HG02623 (cell line): ENCODE results near the gene TOR1AIP2.

Experiments
- ATAC-seq: cut with Tn5 transposase; IDR thresholded peaks from one replicate; pipeline ENCODE4 v1.9.1; 2021; ENCODE audit warnings: moderate library complexity; ENCODE audit not compliant: unreplicated experiment

The TOR1AIP2 gene

DNA sequence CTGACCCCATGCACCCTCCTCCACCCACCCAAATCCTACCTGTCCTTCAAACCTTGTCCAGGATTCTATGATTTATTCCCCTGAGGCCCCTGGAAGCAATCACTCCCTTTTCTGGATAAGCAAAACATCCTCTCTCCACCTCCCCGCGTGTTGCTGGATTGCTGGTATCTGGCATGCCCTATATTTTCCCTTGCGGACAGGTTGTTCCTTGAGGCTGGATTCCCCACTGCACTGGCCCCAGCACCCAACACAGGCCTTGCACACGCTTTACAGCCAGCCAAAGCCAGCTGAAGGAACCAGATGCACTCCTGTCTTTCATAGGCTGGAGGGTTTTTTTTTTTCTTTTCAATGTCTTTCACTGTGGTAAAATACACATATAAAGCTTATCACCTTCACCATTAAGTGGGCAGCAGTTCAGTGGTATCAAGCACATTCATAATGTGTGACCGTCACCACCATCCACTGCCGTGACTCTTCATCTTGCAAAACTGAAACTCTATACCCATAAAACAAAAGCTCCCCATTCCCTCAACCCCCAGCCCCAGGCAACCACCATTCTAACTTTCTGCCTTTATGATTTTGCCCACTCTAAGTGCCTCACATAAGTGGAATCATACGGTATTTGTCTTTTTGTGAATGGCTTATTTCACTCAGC lies 50.9 kb downstream of the TOR1AIP2 start:
- no peak for ATAC-seq

DNA sequence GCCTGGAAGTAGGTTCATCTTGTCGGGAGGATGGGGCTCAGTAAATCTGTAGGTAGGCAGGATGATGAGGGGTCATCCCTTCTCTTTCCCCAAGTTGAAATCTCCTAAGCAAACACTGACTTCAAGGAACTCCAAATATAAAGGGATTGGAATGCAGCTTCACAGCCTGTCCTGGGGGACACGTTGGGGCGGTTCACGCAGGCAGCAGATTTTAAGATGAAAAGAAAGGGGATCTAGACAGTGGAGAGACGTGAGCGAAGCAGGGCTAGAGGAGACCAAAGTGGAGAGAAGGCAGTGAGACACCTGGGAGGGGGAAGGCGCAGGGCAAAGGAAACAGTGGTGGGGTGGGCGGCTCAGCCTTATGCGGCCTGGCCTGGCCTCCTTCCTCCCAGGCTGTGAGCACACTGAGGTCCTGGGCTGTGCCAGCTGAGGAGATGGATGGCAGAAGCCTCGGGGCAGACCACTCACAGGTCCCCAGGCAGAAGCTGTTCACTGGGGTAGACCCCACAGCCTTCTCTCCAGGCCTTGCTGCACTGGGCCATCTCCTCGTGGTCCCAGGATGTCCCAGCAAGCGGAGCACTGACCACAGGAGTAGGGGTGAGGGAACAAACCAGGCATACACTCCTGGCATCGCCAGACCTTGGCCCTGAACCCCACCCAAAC lies 51.7 kb downstream of the TOR1AIP2 start:
- ATAC-seq: no peak

DNA sequence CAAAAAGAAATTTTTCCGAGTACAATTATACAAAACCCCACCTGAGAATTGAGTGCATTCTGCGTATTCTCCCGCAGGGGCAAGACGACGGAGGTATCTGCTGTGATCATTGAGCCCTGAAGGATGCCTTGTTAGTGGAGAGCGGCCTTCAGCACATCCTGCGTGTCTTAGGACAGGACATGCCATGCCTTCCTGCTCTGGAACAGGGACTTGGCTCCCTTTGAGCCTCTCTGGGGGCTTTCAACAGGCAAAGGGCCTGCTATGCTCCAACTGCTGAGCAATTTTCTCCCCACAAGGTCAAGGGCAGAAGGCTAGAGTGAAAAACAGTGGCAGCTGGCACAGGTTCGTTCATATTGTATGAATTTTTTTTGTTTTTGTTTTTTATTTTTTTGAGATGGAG lies 52.4 kb downstream of the TOR1AIP2 start:
- ATAC-seq: no peak

DNA sequence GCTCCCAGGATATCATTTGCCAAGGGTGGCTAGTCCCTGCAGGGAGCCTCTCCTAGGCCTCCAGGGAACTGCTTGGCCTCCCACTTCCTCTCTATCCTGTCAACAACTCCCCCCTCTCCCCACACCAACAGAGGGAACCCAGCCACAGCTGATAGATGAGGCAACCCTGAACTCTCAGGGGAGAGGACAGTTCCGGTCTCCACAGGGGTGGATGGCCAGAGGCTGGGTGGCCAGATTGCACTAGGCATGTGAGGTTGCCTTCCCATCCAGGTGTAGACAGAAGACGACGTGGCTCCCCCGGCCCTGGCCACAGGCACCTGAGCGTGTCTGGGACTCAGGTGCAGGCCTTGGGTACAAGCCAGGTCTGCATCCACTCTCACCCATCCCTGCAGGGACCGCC lies 53.3 kb downstream of the TOR1AIP2 start:
- ATAC-seq: no peak

DNA sequence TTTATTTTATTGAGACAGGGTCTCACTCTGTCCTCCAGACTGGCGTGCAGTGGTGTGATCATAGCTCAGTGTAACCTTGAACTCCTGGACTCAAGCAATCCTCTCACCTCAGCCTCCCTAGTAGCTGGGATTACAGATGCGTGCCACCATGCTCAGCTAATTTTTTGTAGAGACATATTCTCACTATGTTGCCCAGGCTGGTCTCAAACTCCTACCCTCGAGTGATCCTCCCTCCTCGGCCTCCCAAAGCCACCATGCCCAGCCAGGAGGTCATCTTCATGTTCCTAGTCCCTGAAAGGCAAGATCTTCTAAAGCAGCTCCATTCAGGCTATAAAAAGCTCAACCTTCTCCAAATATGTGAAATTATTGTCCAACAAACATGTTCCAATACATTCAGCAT lies 53.9 kb downstream of the TOR1AIP2 start:
- ATAC-seq: no peak

DNA sequence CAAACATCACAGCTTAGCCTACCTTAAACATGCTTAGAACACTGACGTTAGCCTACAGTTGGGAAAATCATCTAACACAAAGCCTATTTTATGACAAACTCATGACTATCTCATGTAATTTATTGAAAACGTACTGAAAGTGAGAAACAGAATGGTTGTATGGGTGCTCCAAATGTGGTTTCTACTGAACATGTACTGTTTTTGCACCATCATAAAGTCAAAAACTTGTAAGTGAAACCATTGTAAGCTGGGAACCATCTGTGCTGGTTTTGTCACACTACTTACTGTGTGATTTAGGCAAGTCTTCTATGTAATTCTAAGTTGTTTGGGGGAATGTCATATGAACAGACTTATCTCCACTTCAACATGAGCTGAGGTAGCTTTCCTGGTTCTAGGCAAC lies 55.5 kb downstream of the TOR1AIP2 start:
- no peak for ATAC-seq

DNA sequence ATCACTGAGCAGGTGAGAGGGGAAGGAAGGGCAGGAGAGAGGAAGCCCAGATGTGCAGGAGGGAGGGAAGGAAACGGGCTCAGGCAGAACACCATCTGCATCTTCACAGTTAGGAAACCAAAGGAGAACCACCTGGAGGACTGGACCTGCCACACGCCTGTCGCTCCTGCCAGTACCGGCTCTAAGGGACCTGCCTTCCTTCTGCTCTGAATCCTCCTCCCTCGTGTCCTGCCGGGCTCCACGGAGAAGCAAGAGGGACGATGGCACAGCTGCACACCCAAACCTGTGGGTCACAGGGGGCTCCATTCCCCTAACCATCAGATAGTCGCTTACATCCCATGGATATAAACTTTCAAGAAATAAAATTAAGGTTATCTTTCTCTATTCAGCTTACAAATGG lies 56.1 kb downstream of the TOR1AIP2 start:
- ATAC-seq: no peak

DNA sequence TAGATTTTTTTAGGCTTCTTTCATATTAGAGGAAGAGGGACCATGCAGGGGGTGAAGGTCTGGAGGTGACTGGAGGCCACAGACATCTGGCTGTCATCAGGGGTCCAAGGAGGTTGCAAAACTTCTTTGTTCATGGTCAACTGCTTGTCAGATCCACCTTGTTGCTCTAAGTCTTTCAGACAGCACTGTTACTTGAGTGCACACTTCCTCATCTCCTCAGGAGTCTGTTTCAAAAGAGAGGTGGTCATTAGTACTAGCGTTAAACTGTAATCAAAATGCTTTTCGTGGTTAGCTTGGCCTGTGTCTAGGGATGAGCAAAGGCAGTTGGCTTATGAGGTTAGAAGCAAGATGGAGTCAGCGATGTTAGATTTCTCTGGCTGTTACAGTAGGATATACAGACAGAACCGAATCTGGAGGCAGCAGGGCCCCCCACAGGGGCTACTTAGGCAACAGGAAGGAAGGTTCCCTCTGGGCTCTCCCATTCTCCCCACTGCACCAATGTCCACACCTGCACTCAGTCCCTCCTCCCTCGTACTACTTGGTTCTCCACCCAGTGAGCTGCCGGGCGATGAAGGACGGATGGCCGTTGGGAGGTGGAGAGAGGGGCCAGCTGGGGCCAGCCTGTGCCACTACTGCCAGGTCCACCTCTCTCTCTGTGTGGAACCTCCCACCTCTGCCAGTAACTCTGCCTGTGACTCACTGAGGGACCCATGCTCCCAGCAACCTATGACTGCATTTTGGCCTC lies 57.2 kb downstream of the TOR1AIP2 start:
- no peak for ATAC-seq

DNA sequence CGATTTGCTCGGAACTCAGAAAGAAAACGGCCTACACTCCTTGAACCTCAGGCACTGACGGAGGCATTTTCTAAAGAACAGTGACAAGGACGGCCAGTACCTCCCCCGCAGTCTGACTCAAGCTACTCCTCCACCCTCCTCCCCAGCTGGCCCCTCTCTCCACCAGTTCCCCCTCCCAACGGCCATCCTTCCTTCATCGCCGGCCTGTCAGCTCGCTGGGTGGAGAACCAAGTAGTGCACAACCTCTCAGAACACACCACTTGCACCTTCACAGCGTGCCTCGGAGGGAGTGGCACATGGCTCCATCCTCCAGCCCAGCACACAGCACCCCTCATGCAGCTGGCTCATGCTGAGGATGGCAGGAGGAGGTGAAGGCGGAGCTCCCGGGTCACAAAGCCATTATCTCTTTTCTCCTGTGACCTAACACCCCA lies 58.8 kb downstream of the TOR1AIP2 start:
- ATAC-seq: no peak

DNA sequence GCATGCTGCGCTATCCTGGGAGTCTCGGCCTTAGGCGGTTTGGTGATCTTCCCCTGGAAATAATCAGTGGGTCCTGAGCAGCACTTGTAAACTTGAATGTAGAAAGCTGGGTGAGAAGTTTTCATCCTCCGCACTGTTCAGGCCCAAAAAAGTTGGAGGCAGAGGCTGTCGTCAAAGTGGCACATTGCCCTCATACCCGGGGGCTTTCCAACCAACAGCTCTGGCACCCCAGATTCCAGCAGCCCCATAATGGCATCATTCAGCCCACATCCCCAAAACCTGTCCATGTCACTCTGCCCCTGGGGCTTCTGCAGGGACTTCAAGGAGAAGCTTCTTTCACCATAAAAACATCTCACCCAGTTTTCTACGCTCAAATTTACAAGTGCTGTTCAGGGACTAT lies 59.3 kb downstream of the TOR1AIP2 start:
- ATAC-seq: no peak

DNA sequence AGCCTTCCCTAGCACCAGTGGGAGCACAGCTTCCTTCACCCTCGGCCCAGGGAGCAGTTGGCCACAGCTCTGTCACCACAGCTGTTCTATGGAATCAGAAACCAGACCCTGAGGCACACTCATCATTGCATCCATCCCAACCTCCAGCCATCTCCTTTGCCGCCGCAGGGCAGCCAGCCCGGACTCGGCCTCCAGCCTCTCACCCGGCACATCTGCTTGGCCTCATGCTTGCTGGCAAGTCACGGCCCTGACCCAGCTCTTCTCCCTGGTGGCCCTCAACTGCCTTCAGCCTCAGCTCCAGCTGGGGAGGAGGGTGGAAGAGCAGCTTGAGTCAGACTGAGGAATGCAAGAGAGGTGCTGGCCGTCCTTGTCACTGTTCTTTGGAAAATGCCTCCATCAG lies 59.8 kb downstream of the TOR1AIP2 start:
- no peak for ATAC-seq

DNA sequence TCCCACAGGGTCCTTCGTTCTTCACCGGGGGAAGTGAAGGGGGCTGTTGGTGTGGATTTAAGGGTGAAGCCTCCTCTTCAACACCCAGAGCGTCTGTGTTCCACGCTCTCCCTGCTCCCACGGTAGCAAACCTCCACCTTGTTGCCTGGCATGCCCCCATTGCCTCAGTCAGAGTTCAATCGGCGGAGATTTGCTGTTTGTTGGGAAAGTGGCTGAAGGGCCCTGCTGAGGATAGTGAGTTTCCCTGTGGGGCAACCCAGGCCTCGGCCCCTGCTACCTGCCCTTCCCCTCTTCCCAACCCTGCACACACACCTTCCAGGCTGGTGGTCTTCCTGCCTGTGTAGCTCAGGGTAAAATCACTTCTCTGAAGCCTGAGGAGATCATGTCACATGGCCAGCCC lies 60.5 kb downstream of the TOR1AIP2 start:
- ATAC-seq: no peak

DNA sequence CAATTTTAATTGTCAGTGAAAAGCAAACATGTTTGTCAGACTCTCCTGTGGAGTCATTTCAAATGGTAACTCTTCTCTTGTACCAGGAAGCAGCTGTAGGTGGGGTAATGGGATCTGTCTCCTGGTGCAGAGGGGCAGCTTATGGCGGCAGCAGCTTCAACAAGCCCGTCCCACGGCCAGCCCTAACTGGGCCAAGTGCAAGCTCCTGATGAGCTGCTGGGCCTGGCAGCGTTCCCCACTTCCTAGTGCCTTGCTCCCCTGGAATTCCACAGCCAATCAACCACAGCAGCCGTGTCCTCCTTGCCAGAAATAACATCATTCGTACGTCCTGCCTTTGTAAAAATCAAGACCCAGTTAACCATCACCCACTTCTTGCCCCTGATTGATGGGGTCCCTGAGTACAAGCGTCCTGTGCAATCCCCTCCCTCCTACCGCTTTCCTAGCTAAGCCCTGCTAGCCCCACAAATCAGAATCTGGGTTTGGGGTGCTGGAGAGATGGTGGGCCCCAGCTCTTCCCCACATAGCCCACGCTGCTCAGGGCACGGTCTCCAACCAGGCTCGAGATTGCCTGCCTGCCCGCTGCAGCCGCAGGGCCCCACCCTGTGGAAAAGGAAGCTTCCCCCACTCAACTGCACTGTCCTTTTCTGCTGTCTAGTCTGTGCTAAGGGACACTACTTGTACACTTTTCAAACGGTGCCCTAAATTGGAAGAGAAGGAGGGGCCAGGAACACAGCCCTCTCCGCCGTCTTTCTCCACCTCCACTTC lies 61.2 kb downstream of the TOR1AIP2 start:
- no peak for ATAC-seq

DNA sequence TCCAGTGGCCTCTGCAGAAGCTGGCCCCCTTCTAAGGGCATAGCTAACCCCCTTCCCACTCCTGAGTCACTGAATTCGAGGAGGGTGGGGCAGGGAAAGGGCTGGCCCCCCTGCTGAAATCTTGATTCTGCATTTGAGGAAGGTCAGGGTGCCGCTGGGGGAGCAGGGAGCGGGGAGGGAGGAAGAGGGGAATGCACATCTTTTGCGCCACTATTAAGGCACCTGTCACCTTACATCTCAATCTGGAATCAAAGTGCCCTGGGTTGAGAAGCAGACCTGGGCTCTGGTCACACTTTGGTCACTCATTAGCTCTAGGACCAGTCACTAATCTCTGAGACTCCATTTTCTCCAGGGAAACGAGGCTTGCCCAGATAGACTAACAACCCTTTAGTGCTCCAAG lies 62.0 kb downstream of the TOR1AIP2 start:
- no peak for ATAC-seq

DNA sequence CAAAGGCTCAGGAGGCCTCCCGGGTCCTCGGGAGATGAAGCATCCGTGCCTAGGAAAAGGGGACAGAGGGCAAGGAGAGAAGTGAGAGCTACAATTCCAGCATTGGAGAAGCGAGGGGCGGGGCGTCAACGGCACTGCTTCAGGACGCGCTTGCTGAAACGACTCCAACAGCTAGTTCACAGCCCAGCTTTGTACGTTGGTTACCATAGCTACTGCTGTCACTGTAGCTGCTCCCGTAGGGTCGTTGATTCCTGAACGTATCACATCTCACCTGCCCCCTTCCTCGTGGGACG lies 63.1 kb downstream of the TOR1AIP2 start:
- ATAC-seq: peak; percentile 19

DNA sequence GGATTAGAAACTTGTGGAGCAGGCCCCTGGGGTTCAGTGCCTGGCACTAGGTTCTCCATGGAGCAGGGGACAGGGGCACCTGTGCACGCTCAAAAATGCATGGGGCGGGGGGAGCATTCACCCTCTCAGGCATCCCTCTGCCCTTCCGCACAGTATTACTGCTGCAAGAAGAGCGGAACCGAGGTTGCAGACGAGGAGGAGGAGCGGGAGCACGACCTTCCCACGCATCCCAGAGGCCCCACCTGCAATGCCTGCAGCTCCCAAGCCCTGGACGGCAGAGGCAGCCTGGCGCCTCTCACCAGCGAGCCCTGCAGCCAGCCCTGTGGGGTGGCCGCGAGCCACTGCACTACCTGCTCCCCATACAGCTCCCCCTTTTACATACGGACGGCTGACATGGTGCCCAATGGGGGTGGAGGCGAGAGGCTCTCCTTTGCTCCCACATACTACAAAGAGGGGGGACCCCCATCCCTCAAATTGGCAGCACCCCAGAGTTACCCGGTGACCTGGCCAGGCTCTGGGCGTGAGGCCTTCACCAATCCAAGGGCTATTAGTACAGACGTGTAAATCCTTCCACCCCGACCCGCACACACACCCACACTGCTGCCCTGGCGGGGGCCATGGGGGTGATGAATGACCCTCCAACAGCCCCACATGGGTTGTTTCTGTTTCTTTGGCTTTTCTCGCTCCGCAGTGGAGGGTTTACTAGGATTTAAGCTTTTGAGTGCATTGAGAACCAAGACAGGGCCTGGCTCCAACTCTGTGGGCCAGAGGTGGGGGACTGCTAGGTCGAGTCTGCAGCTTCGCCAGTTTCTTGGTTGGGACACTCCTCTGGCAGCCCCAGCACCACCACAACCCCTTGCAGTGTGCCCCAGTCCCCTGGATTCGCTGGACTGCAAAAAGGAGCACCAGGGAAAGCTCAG lies 63.7 kb downstream of the TOR1AIP2 start:
- ATAC-seq: no peak

DNA sequence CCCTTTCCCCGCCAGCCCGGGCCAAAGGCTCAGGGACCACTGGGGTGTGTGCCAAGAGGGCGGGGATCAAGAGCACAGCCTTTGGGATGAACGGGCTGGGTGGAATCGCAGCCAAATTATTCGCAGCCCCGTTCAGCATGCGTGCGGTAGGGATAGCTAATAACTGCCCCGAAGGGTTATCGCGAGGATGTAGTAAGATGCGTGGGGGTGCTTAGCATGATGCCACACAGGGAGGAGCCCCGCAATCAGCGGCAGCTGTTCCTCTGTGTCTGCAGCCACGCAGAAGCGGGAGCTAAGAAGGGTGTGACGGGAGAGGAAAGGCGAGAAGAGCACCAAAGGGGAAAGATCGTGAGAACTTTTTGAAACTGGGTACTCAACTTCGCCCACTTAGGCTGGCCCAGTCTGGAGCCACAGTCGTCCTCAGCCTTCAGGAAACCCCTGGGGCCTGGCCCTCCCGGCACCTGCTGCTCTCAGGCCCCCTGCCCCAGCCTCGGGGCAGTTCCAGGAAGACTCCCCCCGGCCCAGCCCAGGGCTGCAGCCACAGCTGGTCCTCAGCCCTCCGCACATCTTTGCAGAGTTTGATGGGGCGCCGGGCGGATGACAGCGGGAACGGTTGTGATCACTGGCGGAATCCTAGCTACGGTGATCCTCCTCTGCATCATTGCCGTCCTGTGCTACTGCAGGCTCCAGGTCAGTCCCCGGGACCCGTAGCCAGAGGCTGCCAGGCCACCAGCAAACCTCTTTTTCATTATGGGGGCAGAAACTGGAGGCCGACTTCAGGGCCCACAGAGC lies 64.9 kb downstream of the TOR1AIP2 start:
- ATAC-seq: no peak

DNA sequence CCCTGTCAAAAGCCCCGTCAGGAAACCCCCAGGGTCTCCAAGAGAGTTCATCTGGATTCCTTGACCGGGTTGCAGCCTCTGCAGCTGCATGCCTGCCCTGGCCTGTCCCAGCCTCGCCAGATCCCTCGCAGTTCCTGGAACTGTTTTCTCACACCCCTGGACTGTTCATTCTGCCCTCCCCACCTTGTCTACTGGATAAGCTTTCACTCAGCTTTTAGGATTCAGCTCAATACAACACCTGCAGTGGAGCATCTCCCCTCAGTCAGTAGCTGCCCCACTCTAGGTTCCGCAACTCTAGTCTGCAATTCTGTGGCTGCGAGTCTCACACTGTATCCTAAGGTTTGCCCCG lies 67.3 kb downstream of the TOR1AIP2 start:
- no peak for ATAC-seq

DNA sequence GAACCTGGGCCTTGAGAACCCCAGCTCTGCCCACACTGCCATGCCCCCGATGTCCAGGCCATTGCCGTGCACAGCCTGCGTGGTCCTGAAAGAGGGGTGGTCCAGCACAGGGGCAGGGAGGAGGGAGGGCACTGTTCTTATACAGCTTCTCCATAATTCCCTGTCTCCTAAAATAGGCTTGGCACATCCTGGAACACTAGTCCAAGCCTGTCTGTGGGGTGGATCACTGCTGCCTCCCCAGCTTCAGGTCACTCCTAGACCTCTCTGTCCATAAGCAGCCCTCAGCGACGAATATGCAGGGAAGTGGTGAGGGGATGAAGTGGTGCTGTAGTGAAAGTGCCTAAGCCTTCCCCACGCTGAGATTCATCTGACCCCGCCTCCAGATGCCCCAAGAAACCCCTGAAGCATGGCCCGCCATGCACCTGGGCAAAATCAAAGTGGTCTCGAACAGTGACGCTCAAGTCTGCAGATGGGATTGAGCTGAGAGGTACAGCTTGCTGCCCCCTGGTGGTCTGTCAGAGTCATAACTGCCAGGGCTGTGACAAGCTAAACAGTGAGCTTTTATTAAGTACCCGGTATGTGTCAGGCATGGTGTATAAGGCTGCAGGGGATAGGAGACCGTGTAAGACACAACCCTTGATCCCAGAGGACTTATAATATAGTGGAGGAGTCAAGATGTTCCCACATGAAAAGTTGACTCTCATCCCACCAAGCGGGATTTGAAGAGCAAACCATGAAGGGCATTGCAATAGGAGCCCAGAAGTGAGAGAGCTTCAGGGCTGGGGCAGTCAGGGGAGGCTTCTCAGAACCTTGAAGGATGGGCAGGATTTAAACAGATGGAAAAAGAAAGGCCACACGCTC lies 67.9 kb downstream of the TOR1AIP2 start:
- peak; percentile 54 for ATAC-seq
